ENCODE measurements around the gene KRTAP10-8. TPM values are rescaled to one million over a fixed set of nuclear protein-coding genes. Genes with fewer than 3 reads are reported as not detected.

The KRTAP10-8 gene
- total RNA-seq, 1 experiment from 2014 or later = not detected

DNA sequence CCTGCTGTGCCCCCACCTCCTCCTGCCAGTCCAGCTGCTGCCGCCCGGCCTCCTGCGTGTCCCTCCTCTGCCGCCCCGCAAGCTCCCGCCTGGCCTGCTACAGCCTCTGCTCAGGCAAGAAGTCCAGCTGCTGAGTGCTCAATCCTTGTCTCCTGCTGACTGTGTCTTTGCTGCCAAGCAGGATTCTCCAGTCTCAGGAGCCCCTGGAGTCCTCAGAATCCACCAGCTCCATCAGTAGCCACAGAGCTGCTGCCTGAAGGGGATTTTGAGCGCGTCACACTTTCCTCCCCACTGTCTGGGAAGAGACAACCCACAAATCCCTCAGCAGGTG, 35.3 kb downstream of the KRTAP10-8 start (continued):
- TF ChIP-seq ZNF281 (CRISPR knock-in tag; IDR thresholded peaks at IDR 0.05) (no peak), ZNF232 (CRISPR knock-in tag; IDR thresholded peaks at IDR 0.05) (no peak), NFATC4 (CRISPR knock-in tag; IDR thresholded peaks at IDR 0.05) (no peak)
- TF ChIP-seq, protein P1, sequence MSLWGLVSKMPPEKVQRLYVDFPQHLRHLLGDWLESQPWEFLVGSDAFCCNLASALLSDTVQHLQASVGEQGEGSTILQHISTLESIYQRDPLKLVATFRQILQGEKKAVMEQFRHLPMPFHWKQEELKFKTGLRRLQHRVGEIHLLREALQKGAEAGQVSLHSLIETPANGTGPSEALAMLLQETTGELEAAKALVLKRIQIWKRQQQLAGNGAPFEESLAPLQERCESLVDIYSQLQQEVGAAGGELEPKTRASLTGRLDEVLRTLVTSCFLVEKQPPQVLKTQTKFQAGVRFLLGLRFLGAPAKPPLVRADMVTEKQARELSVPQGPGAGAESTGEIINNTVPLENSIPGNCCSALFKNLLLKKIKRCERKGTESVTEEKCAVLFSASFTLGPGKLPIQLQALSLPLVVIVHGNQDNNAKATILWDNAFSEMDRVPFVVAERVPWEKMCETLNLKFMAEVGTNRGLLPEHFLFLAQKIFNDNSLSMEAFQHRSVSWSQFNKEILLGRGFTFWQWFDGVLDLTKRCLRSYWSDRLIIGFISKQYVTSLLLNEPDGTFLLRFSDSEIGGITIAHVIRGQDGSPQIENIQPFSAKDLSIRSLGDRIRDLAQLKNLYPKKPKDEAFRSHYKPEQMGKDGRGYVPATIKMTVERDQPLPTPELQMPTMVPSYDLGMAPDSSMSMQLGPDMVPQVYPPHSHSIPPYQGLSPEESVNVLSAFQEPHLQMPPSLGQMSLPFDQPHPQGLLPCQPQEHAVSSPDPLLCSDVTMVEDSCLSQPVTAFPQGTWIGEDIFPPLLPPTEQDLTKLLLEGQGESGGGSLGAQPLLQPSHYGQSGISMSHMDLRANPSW (CRISPR knock-in tag; conservative IDR thresholded peaks at IDR 0.05; ENCODE audit: low read depth) = no peak

DNA sequence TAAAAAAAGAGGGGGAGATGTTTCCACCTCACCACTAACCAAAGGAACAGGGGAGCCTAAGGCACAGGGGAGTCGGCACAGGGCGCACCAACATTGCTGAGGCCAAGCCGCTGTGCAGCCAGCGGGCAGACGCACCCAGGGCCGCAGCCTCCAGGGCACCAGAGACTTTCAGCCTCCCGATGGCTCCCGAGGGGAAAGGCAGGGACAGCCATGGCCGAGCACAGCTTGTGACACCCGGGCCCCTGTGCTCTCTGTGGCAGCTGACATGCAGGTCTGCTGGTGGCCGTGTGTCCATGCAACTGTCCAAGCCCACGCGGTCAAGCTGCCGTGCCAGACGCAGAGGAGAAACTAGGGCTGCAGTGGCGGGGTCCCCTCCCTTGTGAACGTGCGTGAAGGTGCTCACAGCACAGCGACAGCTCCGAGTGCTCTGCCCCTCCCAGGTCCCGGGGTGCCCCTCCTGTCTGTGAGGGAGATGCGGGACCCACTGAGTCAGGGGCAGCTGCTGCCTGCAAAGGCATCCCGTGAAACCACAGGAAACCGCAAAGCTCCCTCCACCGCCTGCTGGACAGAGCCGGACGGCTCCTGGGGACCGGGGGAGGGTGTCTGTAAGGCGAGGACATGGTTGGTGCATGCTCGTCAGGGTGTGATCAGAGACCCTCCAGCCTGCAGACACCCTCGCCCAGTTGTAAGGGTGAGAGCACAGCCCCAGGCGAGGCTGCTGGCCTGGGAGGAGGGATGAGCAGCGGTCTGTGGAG, 36.9 kb downstream of the KRTAP10-8 start:
- Mint-ChIP-seq H3K27me3 (ENCODE audit: low read depth) (peaks cover 10% of the 10 kb centered on the region), H3K4me1 (peaks cover 10% of the 10 kb centered on the region), H3K36me3 (peaks cover 18% of the 10 kb centered on the region), H3K27ac (no peak overlapping the region), H3K4me3 (no peak overlapping the region), H3K9me3 (peaks cover 22% of the 10 kb centered on the region)
- ChIA-PET POLR2A (no interaction called here), CTCF (interaction anchor here (1.0 to 1.3 kb wide), 2 partner anchors 99 to 138 kb away, joined by 4 to 6 read pairs; no protein-coding TSS in a partner anchor)
- DNase-seq (ENCODE audit: low spot score) (no peak), ATAC-seq (no peak)
- TF ChIP-seq MXD4 (CRISPR knock-in tag; IDR thresholded peaks at IDR 0.05; ENCODE audit: borderline replicate concordance) (no peak), ATF3 (CRISPR knock-in tag; conservative IDR thresholded peaks at IDR 0.05) (no peak), NFATC4 (CRISPR knock-in tag; IDR thresholded peaks at IDR 0.05) (no peak), EMX1 (CRISPR knock-in tag; IDR thresholded peaks at IDR 0.05) (no peak), CBFB (CRISPR knock-in tag; IDR thresholded peaks at IDR 0.05; ENCODE audit: low read depth) (no peak), SMAD4 (CRISPR knock-in tag; IDR thresholded peaks at IDR 0.05) (no peak), E2F4 (CRISPR knock-in tag; IDR thresholded peaks at IDR 0.05; ENCODE audit: borderline replicate concordance, low read depth) (no peak)

DNA sequence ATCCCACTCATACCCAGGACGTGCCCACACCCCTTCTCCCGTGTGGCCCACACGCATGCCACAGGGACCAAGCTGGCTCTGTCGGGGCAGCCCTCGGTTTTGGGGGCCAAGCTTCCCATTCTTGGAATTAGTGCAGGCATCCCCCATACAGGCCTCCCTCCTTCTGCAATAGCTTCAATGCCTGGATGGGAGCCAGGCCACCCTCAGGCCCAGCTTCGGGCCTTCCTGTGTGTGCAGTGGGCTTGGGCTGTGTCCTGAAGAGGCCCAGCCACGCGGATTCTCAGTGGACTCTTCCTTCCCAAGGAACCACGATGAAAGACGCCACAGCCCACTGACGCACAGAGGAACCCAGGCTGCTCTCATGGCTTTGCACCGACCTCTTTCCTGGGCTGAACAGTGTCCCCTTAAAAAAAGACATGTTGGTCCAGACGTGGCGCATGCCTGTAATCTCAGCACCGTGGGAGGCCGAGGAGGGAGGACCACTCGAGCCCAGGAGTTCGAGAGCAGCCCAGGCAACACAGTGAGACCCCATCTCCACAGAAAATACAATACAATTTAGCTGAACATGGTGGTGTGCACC, 37.7 kb downstream of the KRTAP10-8 start:
- Mint-ChIP-seq H3K27ac (no peak overlapping the region), H3K9me3 (peaks cover 13% of the 10 kb centered on the region), H3K27me3 (ENCODE audit: low read depth) (peaks cover 10% of the 10 kb centered on the region), H3K4me3 (no peak overlapping the region), H3K4me1 (peaks cover 10% of the 10 kb centered on the region), H3K36me3 (peaks cover 11% of the 10 kb centered on the region)
- ATAC-seq (no peak), DNase-seq (ENCODE audit: low spot score) (no peak)
- ChIA-PET CTCF (interaction anchor here (1.0 to 1.3 kb wide), 2 partner anchors 100 to 139 kb away, joined by 4 to 6 read pairs; no protein-coding TSS in a partner anchor), POLR2A (no interaction called here)
- TF ChIP-seq SMAD3 (CRISPR knock-in tag; IDR thresholded peaks at IDR 0.05; ENCODE audit: borderline replicate concordance) (no peak), FOXP1 (CRISPR knock-in tag; IDR thresholded peaks at IDR 0.05; ENCODE audit: borderline replicate concordance) (no peak), SP1 (CRISPR knock-in tag; conservative IDR thresholded peaks at IDR 0.05) (no peak), IRF1 (CRISPR knock-in tag; IDR thresholded peaks at IDR 0.05) (no peak), ATF1 (CRISPR knock-in tag; IDR thresholded peaks at IDR 0.05) (no peak), FOXJ3 (CRISPR knock-in tag; IDR thresholded peaks at IDR 0.05; ENCODE audit: borderline replicate concordance) (no peak), ESRRA (CRISPR knock-in tag; IDR thresholded peaks at IDR 0.05; ENCODE audit: borderline replicate concordance) (no peak)
- TF ChIP-seq, protein P2, sequence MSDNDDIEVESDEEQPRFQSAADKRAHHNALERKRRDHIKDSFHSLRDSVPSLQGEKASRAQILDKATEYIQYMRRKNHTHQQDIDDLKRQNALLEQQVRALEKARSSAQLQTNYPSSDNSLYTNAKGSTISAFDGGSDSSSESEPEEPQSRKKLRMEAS (CRISPR knock-in tag; IDR thresholded peaks at IDR 0.05) = no peak
- TF ChIP-seq, protein P3, sequence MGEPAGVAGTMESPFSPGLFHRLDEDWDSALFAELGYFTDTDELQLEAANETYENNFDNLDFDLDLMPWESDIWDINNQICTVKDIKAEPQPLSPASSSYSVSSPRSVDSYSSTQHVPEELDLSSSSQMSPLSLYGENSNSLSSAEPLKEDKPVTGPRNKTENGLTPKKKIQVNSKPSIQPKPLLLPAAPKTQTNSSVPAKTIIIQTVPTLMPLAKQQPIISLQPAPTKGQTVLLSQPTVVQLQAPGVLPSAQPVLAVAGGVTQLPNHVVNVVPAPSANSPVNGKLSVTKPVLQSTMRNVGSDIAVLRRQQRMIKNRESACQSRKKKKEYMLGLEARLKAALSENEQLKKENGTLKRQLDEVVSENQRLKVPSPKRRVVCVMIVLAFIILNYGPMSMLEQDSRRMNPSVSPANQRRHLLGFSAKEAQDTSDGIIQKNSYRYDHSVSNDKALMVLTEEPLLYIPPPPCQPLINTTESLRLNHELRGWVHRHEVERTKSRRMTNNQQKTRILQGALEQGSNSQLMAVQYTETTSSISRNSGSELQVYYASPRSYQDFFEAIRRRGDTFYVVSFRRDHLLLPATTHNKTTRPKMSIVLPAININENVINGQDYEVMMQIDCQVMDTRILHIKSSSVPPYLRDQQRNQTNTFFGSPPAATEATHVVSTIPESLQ (CRISPR knock-in tag; IDR thresholded peaks at IDR 0.05) = no peak
- TF ChIP-seq, protein P4, sequence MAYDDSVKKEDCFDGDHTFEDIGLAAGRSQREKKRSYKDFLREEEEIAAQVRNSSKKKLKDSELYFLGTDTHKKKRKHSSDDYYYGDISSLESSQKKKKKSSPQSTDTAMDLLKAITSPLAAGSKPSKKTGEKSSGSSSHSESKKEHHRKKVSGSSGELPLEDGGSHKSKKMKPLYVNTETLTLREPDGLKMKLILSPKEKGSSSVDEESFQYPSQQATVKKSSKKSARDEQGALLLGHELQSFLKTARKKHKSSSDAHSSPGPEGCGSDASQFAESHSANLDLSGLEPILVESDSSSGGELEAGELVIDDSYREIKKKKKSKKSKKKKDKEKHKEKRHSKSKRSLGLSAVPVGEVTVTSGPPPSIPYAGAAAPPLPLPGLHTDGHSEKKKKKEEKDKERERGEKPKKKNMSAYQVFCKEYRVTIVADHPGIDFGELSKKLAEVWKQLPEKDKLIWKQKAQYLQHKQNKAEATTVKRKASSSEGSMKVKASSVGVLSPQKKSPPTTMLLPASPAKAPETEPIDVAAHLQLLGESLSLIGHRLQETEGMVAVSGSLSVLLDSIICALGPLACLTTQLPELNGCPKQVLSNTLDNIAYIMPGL (CRISPR knock-in tag; IDR thresholded peaks at IDR 0.05) = no peak
